ENCODE data around the gene HYDIN. TPM values are rescaled to one million over a fixed set of nuclear protein-coding genes. Genes with fewer than 3 reads are reported as not detected.

HYDIN gene
- total RNA-seq, 1 donor from 2014 or later: 1.2 TPM

DNA sequence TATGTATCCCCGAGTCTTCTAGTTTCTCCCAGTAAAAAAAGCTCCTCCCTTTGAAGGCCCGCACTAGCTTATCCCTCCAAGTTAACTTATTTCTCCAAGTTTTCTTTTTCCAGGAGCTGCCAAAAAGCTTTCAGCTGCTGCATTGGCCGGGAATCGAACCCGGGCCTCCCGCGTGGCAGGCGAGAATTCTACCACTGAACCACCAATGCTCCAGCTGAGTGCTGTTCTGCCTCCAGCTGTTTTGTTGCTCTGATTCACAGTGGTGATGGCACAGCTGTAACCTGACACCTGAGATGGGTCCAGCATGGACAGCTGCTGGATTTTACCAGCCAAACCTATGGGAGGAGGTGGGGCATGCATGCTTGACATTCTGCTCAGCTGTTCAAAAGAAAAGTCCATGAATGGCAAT is 451.6 kb downstream of the HYDIN start:
- TF ChIP-seq, protein P1, sequence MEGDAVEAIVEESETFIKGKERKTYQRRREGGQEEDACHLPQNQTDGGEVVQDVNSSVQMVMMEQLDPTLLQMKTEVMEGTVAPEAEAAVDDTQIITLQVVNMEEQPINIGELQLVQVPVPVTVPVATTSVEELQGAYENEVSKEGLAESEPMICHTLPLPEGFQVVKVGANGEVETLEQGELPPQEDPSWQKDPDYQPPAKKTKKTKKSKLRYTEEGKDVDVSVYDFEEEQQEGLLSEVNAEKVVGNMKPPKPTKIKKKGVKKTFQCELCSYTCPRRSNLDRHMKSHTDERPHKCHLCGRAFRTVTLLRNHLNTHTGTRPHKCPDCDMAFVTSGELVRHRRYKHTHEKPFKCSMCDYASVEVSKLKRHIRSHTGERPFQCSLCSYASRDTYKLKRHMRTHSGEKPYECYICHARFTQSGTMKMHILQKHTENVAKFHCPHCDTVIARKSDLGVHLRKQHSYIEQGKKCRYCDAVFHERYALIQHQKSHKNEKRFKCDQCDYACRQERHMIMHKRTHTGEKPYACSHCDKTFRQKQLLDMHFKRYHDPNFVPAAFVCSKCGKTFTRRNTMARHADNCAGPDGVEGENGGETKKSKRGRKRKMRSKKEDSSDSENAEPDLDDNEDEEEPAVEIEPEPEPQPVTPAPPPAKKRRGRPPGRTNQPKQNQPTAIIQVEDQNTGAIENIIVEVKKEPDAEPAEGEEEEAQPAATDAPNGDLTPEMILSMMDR (IDR thresholded peaks at IDR 0.05): no peak
- Histone ChIP-seq H3K27ac (peak overlapping the region in 1 of 2 donors; percentile 22), H3K4me3 (no peak overlapping the region), H3K27me3 (no peaks in the 10 kb centered on the region), H3K4me1 (no peaks in the 10 kb centered on the region), H3K36me3 (peaks cover 37 to 51% of the 10 kb centered on the region in 2 donors), H3K9me3 (no peaks in the 10 kb centered on the region)
- DNase-seq (ENCODE audit: low spot score in 2 of 2): peak in 1 of 2 donors; percentile 77
- intact Hi-C loops (cut with DNase I): no loop called here

DNA sequence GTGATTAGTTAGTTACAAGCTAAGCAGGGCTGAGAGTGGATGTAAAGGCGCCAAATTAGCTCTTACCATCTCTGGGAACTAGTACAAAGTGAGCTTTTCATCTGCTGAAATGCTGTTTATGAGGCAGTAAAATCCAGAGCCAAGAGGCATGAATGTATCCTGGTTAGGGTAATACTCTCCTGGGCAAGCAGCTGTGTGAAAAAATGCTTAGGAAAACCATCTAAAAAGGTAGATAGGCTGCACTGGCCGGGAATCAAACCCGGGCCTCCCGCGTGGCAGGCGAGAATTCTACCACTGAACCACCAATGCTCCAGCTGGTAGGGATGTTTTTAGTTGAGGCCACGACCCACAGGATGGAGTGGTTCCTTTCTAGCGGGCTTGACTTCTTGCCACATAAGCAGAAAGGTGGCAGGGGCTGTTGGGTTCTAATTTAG is 452.5 kb downstream of the HYDIN start:
- no peaks in the 10 kb centered on the region for H3K9me3 ChIP-seq
- intact Hi-C loops (cut with DNase I): no loop called here
- H3K4me1 ChIP-seq: no peaks in the 10 kb centered on the region
- no peak for DNase-seq (ENCODE audit: low spot score in 2 of 2)
- TF ChIP-seq, protein P1 (IDR thresholded peaks at IDR 0.05): no peak
- no peak overlapping the region for H3K27ac ChIP-seq
- no peaks in the 10 kb centered on the region for H3K27me3 ChIP-seq
- no peak overlapping the region for H3K4me3 ChIP-seq
- H3K36me3 ChIP-seq: peaks cover 29 to 42% of the 10 kb centered on the region in 2 donors

DNA sequence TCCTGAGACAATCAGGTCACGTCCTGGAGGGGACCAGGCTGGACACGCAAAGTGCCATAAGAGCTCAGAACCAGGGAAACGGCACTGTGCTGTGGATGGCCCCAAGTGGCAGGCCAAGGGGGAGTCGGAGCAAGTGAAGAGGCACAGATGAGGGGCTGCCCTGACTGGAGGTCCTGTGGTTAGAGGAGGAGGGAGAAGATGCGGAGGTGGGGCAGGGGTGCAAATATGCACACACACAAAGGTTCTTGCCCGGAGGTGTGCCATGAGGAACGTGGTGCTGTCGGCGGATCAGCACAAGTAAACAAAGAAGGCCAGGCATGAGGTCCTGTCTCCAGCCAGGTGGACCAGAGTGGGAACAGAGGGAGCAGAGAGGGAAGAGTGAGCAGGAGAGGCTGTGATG is 453.0 kb downstream of the HYDIN start:
- intact Hi-C loops (cut with DNase I): no loop called here
- no peaks in the 10 kb centered on the region for H3K27me3 ChIP-seq
- H3K4me3 ChIP-seq: no peak overlapping the region
- H3K9me3 ChIP-seq: no peaks in the 10 kb centered on the region
- TF ChIP-seq, protein P1 (IDR thresholded peaks at IDR 0.05): no peak
- H3K27ac ChIP-seq: no peak overlapping the region
- H3K36me3 ChIP-seq: peaks cover 25 to 37% of the 10 kb centered on the region in 2 donors
- no peaks in the 10 kb centered on the region for H3K4me1 ChIP-seq
- no peak for DNase-seq (ENCODE audit: low spot score in 2 of 2)

DNA sequence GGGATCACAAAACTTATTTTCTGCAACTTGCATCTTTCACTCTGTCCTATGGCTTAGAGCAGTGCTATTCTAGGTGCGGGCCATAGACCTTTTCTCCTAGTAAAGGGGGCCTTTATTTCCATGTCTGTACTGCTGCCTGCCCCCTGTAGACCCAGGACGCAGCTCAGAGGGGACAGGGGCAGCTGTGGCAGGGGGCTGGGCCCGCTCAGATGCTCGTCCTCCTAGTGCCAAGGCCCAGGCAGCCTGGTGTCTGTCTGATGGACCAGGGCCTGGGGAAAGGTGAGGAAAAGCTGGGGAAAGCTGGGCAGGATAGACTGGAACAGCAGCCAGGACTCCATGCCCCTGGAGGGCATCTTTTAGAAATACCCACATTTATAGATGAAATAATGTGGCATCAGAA is 455.1 kb downstream of the HYDIN start:
- Histone ChIP-seq H3K36me3 (peaks cover 7 to 25% of the 10 kb centered on the region in 2 donors), H3K4me3 (no peak overlapping the region), H3K27me3 (no peaks in the 10 kb centered on the region), H3K27ac (no peak overlapping the region), H3K9me3 (no peaks in the 10 kb centered on the region), H3K4me1 (no peaks in the 10 kb centered on the region)
- intact Hi-C loops (cut with DNase I): no loop called here
- TF ChIP-seq, protein P1 (IDR thresholded peaks at IDR 0.05): no peak
- DNase-seq (ENCODE audit: low spot score in 2 of 2): no peak

DNA sequence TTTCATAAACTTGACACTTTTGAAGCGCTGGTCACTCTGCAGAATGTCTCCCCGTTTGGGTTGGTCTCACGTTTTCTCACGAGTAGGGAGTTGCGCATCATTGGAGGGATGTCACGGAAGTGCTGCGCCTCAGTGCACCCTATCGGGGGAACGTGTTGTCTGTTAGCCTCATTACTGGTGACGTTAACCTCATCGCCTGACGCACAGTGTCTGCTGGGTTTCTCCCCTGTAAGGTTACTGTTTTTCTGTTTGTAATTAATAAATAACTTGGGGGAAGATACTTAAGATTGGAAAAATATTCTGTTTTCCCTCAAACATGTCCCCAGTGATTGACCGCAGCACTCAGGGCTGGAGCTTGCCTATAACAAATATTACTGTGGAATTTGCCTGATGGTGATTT is 456.3 kb downstream of the HYDIN start:
- Histone ChIP-seq H3K36me3 (peaks cover 6 to 20% of the 10 kb centered on the region in 2 donors), H3K27ac (no peak overlapping the region), H3K4me3 (no peak overlapping the region), H3K9me3 (no peaks in the 10 kb centered on the region), H3K4me1 (no peaks in the 10 kb centered on the region), H3K27me3 (no peaks in the 10 kb centered on the region)
- TF ChIP-seq, protein P1 (IDR thresholded peaks at IDR 0.05): no peak
- intact Hi-C loops (cut with DNase I): loop anchor here (5.0 kb wide), 2 partner anchors 37 to 247 kb away; no protein-coding TSS in a partner anchor
- DNase-seq (ENCODE audit: low spot score in 2 of 2): no peak

DNA sequence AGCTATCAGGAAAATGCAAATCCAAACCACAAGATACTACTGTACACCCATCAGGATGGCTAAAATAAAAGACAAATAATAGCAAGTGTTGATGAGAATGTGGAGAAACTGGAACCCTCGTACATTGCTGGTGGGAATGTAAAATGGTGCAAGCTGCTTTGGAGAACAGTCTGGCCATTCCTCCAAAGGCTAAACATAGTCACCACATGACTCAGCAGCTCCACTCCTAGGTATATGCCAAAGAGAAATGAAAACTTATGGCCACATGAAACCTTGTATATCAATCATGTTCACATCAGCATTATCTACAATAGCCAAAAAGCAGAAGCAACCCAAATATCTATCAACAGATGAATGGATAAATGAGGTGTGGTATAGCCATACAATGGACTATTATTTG is 458.0 kb downstream of the HYDIN start:
- TF ChIP-seq, protein P1 (IDR thresholded peaks at IDR 0.05): no peak
- H3K9me3 ChIP-seq: no peaks in the 10 kb centered on the region
- no peak overlapping the region for H3K4me3 ChIP-seq
- intact Hi-C loops (cut with DNase I): loop anchor here (5.0 kb wide), 2 partner anchors 35 to 245 kb away; no protein-coding TSS in a partner anchor
- no peak overlapping the region for H3K27ac ChIP-seq
- no peaks in the 10 kb centered on the region for H3K27me3 ChIP-seq
- no peak for DNase-seq (ENCODE audit: low spot score in 2 of 2)
- H3K4me1 ChIP-seq: peaks cover 0 to 5% of the 10 kb centered on the region in 2 donors
- peaks cover 3 to 13% of the 10 kb centered on the region in 2 donors for H3K36me3 ChIP-seq
